ENCODE measurements around the gene CAMKK2. TPM values are rescaled to one million over a fixed set of nuclear protein-coding genes. Genes with fewer than 3 reads are reported as not detected.

CAMKK2 gene
- total RNA-seq (10 to 100 TPM; 37.8 to 47.8 TPM), polyA plus RNA-seq (ENCODE audit: insufficient read length in 6 of 6) (10 to 100 TPM; 36.4 to 45.6 (median 44.4) TPM)
- long read RNA-seq, donor 1, partial matches to known transcripts: 0 of 4 reads
- long read RNA-seq, donor 1, other reads (novel, unspliced or antisense): 0 of 4 reads
- long read RNA-seq, donor 2, transcript CAMKK2-208 (16 exons, 2,006 nt): major isoform, 5 of 5 reads
- long read RNA-seq, donor 2, partial matches to known transcripts: 0 of 5 reads
- long read RNA-seq, donor 2, other reads (novel, unspliced or antisense): 0 of 5 reads
- long read RNA-seq, donor 3, partial matches to known transcripts: 0 of 1 reads
- long read RNA-seq, donor 3, other reads (novel, unspliced or antisense): 0 of 1 reads
- long read RNA-seq, donor 4, full-length matches to known transcripts: 15 of 31 reads
- long read RNA-seq, donor 4, partial matches to known transcripts: 3 of 31 reads
- long read RNA-seq, donor 4, other reads (novel, unspliced or antisense): 13 of 31 reads
- long read RNA-seq, donor 5, partial matches to known transcripts: 0 of 4 reads
- long read RNA-seq, donor 5, other reads (novel, unspliced or antisense): 0 of 4 reads
- long read RNA-seq, donor 6, partial matches to known transcripts: 0 of 2 reads
- long read RNA-seq, donor 6, other reads (novel, unspliced or antisense): 0 of 2 reads
- long read RNA-seq, donor 7, partial matches to known transcripts: 0 of 2 reads
- long read RNA-seq, donor 7, other reads (novel, unspliced or antisense): 0 of 2 reads
- long read RNA-seq, donor 8, full-length matches to known transcripts: 4 of 4 reads
- long read RNA-seq, donor 8, partial matches to known transcripts: 0 of 4 reads
- long read RNA-seq, donor 8, other reads (novel, unspliced or antisense): 0 of 4 reads
- long read RNA-seq, donor 9: 0 reads
- long read RNA-seq, donor 10, partial matches to known transcripts: 2 of 6 reads
- long read RNA-seq, donor 10, other reads (novel, unspliced or antisense): 3 of 6 reads
- long read RNA-seq, donor 11, partial matches to known transcripts: 0 of 1 reads
- long read RNA-seq, donor 11, other reads (novel, unspliced or antisense): 0 of 1 reads
- long read RNA-seq, donor 12, full-length matches to known transcripts: 2 of 2 reads
- long read RNA-seq, donor 12, partial matches to known transcripts: 0 of 2 reads
- long read RNA-seq, donor 12, other reads (novel, unspliced or antisense): 0 of 2 reads

- Histone ChIP-seq H3K27me3 (no peaks in the 10 kb centered on the region), H3K4me1 (peaks cover 18 to 67% of the 10 kb centered on the region in 2 donors), H3K4me3 (peak within 1 kb of the TSS; percentile 98 to 99), H3K36me3 (peaks cover 0 to 4% of the 10 kb centered on the region in 2 donors), H3K9me3 (no peaks in the 10 kb centered on the region), H3K27ac (peak within 1 kb of the TSS; percentile 88 to 89)
- DNase-seq (peak; percentile 84 to 96 (median 87)), ATAC-seq (peak; percentile 94)
- intact Hi-C loops (cut with DNase I): no loop called here
- TF ChIP-seq CTCF (IDR thresholded peaks at IDR 0.05): no peak
Observed at GRCh38 chr12:121296618-121297434, at the start of gene CAMKK2. TSS of gene CAMKK2 (minus strand) at chr12:121296709. CDS start at chr12:121274526, 22,183 bp downstream.

- DNase-seq: no peak
- Histone ChIP-seq H3K4me3 (no peak overlapping the region), H3K27ac (no peak overlapping the region), H3K36me3 (peaks cover 0 to 75% of the 10 kb centered on the region in 2 donors), H3K9me3 (no peaks in the 10 kb centered on the region), H3K4me1 (peaks cover 0 to 9% of the 10 kb centered on the region in 2 donors), H3K27me3 (no peaks in the 10 kb centered on the region)
- intact Hi-C loops (cut with DNase I): no loop called here
- TF ChIP-seq CTCF (IDR thresholded peaks at IDR 0.05): no peak
- ATAC-seq: no peak
Observed at GRCh38 chr12:121345151-121345815, 48.8 kb upstream of the CAMKK2 start.

GRCh38 chr12:121344506-121344905 is 48.0 kb upstream of the CAMKK2 start:
- peaks cover 0 to 1% of the 10 kb centered on the region in 2 donors for H3K4me1 ChIP-seq
- intact Hi-C loops (cut with DNase I): no loop called here
- H3K27ac ChIP-seq: no peak overlapping the region
- H3K36me3 ChIP-seq: peaks cover 0 to 83% of the 10 kb centered on the region in 2 donors
- TF ChIP-seq CTCF (IDR thresholded peaks at IDR 0.05): no peak
- DNase-seq: no peak
- H3K4me3 ChIP-seq: no peak overlapping the region
- no peak for ATAC-seq
- no peaks in the 10 kb centered on the region for H3K9me3 ChIP-seq
- no peaks in the 10 kb centered on the region for H3K27me3 ChIP-seq

GRCh38 chr12:121337416-121337815 is 40.9 kb upstream of the CAMKK2 start:
- Histone ChIP-seq H3K4me3 (no peak overlapping the region), H3K9me3 (no peaks in the 10 kb centered on the region), H3K27ac (no peak overlapping the region), H3K4me1 (no peaks in the 10 kb centered on the region), H3K36me3 (peaks cover 0 to 83% of the 10 kb centered on the region in 2 donors), H3K27me3 (no peaks in the 10 kb centered on the region)
- intact Hi-C loops (cut with DNase I): loop anchor here in 1 of 2 donors (10.0 kb wide), 1 partner anchor 107 kb away; no protein-coding TSS in a partner anchor
- TF ChIP-seq CTCF (IDR thresholded peaks at IDR 0.05): no peak
- ATAC-seq (no peak), DNase-seq (no peak)

Measured in left lung (tissue), 14 donors.